ENCODE results near the gene TOM1L2.

TOM1L2 gene

DNA sequence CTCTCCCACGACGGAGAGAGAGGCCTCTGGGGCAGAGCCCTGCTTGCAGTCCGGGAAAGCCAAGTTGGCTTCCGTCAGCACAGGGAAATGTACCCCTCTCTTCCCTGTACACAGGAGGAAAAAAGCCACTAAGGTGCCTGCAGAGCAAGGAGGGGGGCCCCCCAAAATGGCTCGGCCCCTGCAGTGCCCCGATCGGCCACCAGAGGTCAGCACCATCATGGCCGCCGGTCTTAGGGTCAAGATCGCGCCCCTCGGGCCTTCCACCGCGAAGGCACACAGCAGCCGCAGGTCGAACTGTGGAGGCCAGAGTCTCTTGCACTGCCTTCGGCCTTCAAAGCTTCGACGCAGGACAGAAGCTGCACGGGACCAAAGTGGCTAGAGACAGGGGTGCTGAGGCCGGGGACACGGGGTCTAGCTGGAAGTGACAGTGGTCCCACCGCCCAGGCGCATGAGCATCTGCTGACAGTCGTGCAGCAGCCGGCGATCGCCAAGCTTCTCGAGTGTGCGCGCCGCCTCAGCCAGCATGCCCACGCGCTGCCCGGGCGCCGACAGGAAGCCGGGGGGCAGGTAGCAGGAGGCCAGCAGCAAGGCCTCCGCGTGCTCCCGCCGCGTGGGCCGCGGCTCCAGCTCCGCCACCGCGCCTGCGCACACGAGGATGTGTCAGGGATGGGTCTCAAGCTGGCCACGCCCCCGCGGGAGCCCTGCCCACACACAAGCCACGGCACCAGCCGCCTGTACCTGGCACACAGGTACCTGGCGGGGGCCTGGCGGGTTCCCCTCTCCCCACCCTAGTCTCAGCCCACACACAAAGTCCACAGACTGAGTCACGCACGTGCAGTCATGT, 159.8 kb downstream of the TOM1L2 start:
- DNase-seq (ENCODE audit: low read depth), result no peak
- H3K4me3 ChIP-seq (ENCODE audit: control insufficient read depth, low read depth, low read length), result no peak overlapping the region
- TF ChIP-seq, protein P1, sequence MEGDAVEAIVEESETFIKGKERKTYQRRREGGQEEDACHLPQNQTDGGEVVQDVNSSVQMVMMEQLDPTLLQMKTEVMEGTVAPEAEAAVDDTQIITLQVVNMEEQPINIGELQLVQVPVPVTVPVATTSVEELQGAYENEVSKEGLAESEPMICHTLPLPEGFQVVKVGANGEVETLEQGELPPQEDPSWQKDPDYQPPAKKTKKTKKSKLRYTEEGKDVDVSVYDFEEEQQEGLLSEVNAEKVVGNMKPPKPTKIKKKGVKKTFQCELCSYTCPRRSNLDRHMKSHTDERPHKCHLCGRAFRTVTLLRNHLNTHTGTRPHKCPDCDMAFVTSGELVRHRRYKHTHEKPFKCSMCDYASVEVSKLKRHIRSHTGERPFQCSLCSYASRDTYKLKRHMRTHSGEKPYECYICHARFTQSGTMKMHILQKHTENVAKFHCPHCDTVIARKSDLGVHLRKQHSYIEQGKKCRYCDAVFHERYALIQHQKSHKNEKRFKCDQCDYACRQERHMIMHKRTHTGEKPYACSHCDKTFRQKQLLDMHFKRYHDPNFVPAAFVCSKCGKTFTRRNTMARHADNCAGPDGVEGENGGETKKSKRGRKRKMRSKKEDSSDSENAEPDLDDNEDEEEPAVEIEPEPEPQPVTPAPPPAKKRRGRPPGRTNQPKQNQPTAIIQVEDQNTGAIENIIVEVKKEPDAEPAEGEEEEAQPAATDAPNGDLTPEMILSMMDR (IDR thresholded peaks at IDR 0.05; ENCODE audit: control insufficient read depth, insufficient read depth, low read depth, low read length, missing control alignments), result peak; percentile 98

DNA sequence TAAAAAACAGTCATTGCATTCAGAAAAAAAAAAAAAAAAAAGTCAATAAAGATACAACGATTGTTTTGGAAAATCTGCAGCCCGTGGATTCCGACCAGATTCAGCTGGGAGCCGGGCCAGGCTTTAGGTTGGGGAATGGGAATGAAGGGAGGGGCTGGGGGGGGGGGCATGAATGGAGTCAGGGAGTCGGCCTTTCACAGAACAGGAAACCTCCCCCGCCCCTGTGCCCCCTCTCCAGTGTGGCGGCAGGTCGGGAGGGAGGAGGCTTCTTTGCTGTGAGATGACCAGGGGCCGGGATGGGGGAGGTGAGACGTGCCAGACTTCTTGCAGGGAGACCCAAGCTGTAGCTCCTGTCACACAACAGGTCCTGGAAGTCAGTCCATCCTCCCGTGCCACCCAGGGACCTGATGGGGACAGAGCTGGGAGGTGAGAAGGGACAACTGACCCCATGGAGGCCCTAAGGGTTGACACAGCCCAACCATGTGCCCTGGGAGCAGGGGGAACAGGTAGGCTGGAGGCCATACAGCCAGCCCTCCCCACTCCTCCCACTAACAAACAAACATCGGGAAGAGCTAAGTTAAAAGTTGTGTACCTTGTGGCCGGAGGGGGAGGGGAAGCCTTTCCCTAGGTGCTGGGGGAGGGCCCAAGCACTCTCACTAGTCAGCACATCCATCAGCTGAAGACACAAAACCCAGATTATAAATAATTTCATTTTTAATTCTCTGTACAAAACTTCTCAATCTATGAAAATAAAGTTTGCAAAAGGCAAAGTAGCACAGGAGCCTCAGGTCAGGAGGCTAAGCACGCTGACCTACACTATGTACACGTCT, 160.6 kb downstream of the TOM1L2 start:
- no peak for DNase-seq (ENCODE audit: low read depth)
- TF ChIP-seq, protein P1 (IDR thresholded peaks at IDR 0.05; ENCODE audit: control insufficient read depth, insufficient read depth, low read depth, low read length, missing control alignments), result no peak
- no peak overlapping the region for H3K4me3 ChIP-seq (ENCODE audit: control insufficient read depth, low read depth, low read length)

DNA sequence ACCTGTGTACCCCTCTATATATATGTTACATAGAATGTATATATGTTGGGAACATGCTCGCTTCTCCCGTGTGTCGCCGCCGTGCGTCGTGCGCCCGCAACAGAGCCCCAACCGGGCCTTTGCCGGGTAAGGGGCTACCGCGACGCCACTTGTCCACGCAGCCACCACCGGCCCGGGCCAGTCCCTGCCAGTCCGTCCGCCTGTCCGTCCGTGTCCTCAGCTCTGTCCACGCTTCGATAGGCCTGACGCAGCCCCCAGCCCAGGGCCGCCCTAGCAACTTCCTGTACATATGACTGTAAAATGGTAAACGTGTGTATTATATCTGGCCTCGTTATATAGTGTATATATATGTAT, 161.3 kb downstream of the TOM1L2 start:
- TF ChIP-seq, protein P1 (IDR thresholded peaks at IDR 0.05; ENCODE audit: control insufficient read depth, insufficient read depth, low read depth, low read length, missing control alignments), result no peak
- H3K4me3 ChIP-seq (ENCODE audit: control insufficient read depth, low read depth, low read length), result no peak overlapping the region
- DNase-seq (ENCODE audit: low read depth), result no peak

DNA sequence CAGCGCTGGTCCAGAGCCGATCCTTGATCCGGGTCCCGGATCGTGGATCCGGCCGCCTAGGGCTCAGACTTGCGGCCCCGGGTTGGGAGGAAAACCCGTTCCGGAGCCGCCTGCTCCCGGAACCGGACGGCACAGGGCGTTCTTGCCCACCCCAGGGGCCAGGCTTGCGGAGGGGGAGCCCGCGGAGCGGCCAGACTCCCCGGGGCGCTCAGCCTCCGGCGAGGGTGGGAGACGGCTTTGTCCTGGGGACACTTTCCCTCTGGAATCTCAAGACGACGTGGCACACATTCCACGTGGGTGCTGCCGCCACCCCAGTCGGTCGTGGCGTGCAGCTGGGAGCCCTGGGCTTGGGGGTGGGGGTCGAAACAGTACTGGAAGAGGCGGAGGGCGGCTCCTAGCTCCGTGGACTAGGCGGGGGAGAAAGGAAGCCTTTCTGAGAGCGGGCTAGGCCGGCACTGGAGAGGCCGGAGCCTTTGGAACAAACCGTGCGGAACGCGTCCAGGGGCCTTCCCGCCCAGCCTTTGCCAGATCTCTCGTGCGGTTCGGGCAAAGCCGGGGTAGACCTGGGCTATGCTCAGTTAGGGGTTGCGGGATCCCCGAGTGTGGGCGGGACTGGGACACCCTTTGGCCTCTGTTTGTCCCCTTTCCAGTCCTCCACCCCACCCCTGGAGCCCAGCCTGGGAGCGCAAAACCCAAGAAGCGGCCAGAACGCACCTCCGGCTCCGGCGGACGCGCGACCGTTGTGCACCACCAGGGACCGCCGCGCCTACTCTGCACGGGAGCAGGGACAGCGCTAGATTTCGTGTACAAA, 161.9 kb downstream of the TOM1L2 start:
- TF ChIP-seq, protein P1 (IDR thresholded peaks at IDR 0.05; ENCODE audit: control insufficient read depth, insufficient read depth, low read depth, low read length, missing control alignments), result no peak
- H3K4me3 ChIP-seq (ENCODE audit: control insufficient read depth, low read depth, low read length), result no peak overlapping the region
- DNase-seq (ENCODE audit: low read depth), result no peak

DNA sequence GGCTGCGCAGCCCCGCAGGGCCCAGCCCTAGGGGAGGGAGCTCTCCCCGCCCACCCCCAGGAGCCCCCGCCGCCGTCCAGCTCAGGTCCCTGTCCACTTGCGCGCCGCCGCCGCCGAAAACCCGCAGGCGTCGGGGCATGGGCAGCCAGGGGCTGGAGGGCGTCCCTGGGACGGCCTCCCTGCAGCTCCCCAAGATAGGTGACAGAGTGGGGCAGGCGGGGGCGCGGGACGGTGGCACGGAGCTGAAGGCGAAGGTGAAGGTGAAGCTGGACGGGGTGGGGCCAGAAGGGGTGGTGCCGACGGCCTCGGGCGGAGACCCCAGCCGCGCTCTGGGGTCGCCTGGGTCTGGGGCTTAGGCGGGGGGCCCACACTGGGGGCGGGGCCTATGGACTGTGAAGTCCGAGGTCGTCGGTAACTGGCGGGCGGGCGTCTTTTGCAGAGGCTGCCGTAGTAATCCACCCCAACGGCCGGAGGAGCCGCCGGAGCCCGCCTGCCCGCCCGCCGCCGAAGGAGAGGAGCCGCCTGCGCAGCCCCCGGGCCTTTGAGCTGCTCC, 162.6 kb downstream of the TOM1L2 start:
- H3K4me3 ChIP-seq (ENCODE audit: control insufficient read depth, low read depth, low read length), result no peak overlapping the region
- TF ChIP-seq, protein P1 (IDR thresholded peaks at IDR 0.05; ENCODE audit: control insufficient read depth, insufficient read depth, low read depth, low read length, missing control alignments), result no peak
- DNase-seq (ENCODE audit: low read depth), result no peak
